G401.6 (cell line): Measurements from ENCODE around the gene NRTN.
"Not testable (repeated sequence)": the region's sequence is repeated elsewhere in the genome, so short reads cannot be mapped to it uniquely, and the experiment has no call there.

ENCODE experiments used
- FAIRE-seq: peaks from 2 replicates; lab custom pipeline; 2012; peaks lifted over from hg19 to GRCh38; lab: Jason Lieb, UNC

NRTN gene

DNA sequence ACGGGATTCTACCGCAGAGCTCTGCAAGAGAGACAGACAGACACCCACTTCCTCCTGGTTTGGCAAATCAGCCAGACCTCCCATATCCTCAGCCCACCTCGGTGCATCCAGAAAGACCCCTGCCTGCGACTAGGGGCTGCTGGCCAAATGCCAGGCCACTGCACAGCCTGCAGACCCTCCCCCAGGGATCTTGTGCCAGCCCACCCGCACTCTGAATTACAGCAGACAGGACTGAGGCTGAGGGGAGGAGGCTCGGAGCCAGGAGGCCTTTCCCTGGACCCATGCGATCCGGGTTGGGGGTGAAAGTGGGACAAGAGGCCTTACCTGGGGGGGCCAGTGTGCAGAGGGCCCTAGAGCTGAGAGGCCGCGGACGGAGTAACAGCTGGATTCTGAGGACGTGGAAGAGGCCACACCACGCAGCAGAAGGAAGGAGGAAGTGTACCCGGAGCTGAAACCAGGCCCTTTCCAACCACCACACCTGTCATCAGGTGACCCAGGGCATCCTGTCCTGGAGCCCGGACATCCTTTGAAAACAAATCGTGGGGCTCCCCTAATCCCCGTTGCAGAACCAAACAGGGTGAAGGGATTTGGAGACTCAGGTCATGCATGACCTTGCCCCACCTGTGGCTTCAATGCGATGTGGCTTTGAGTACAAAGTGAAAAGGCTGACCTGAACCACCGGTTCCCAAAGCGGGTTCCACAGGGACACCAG is 33.6 kb downstream of the NRTN start:
- no peak for FAIRE-seq

DNA sequence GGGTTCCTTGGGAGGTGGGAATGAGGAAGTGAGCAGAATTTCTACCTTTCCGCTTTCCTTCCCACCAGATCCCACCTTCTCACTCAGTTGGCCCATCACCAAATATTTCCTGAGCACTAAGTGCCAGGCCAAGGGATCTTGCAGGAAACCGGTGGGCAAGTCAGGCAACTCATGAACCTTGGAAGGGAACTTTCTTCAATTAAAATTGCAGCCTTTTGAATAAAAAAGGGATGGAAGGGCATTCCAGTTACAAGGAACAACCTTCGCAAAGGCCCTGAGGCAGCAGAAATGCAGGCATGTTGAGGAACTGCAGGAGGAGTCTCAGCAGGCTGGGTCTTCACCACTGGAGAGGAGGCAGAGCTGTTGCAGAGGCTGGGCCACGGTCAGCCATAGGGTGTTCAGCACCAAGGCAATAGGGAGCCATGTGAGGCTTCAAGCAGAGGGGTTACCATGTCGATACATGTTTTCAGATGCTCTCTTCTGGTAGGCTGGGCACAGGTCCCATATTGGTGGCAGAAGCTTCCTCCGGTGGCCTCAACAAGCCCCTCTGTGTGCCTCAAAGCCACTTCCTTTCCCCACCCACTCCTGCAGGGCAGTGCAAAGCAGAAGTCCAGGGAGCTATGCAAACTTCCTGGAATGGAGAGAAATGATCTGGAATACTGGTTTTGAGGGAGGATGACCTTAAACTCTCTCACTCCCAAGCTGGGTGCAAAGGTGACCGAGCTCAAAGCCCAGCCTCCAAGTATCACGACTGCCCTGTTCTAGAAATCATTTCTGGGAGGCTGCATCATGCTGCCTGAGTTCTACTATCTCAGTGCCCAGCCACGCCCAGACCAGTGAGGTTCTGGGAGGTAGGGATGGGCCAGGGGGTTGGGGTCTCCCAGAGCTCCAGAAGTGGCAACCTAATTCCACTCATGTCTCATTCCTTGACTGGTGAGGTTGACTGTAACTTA is 34.5 kb downstream of the NRTN start, which contains the start of gene FUT6:
FUT6 (minus strand) TSS at position 638 of the 953 bp plus-strand sequence. CDS start 7,135 bp downstream, outside the sequence.
- FAIRE-seq, result no peak

DNA sequence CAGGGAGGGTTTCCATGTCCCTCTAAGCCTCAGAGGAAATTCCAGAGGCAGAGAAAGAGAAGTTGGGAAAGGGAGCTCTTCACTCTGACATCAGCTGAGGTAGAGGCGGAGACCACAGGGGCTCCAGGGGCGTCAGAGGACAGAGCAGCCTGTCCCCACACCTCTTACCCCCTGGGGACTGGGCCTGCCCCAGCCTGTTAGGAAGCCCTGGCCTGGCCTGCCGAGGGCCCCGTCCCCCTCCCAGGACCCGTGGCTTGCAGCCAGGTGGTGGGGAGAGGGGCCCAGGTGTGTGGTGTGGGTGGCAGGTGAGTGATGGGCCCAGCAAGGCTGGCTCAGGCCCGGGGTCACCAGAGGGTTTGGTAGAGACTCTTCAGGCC is 36.9 kb downstream of the NRTN start:
- FAIRE-seq, result not testable (repeated sequence)

DNA sequence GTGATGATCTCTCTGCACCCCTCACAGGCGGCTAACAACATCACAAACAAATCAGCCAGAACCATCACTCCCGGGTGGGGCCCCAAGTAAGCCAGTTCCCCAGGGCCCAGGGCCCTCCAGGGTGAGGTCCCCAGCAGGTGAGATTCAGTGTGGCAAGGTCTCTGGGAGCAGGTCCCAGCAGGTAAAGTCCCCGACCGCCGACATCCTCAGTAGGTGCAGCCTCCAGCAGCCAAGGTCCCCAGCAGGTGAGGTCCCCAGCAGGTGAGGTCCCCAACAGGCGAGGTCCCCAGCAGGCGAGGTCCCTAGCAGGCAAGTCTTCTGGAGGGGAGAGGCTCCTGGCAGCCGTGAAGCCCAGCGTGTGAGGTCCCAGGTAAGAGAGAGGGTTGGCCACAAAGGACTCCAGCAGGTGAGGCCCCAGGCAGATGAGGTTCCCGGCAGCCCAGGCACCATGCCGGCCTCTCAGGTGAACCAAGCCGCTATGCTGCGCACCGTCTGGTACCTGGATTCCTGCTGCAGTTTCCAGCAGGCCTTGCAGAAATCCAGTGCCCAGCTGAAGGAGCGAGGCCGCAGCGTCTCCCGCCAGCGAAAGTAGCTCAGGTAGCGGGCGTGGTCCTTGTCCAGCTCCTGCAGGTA is 38.5 kb downstream of the NRTN start:
- FAIRE-seq, result no peak

DNA sequence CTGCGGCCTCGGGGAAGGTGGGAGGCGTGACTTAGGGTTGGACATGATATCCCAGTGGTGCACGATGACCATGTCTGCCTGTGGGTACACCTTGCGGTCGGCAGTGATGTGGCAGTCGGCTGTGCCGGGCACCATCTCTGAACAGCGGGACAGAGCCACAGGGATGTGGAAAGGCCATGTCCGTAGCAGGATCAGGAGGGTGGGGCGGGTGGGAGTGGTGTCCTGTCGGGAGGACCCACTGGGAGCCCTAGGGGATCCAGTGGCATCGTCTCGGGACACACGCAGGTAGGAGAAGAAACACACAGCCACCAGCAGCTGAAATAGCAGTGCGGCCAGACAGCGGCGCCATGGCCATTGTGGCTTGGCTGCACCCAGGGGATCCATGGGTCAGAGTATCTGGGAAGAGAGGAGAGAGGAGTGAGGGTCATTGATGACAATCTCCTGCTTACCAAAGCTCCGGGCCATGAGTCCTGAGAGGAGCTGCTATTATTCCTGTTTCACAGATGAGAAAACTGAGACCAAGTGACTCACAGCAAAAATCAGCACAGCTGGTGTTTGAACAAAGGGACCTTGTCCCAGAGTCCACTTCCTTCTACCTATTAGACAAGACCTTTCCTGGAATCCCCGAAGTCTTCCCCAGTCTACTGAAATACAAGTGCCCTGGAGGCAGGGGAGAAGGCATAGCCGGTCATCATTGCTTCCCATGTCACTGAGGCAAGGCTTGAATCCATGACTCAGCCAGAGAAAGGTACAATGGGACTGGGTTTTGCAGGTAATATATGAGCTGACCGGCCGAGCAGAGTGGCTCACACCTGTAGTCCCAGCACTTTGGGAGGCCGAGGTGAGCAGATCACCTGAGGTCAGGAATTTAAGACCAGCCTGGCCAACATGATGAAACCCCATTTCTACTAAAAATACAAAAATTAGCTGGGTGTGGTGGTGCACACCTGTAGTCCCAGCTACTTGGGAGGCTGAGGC is 39.9 kb downstream of the NRTN start:
- FAIRE-seq, result no peak

- FAIRE-seq, result not testable (repeated sequence)
Measured at GRCh38 chr19:5847846-5848245, 43.0 kb downstream of the NRTN start.

- not testable (repeated sequence) for FAIRE-seq
Measured at GRCh38 chr19:5848621-5849020, 43.8 kb downstream of the NRTN start.

DNA sequence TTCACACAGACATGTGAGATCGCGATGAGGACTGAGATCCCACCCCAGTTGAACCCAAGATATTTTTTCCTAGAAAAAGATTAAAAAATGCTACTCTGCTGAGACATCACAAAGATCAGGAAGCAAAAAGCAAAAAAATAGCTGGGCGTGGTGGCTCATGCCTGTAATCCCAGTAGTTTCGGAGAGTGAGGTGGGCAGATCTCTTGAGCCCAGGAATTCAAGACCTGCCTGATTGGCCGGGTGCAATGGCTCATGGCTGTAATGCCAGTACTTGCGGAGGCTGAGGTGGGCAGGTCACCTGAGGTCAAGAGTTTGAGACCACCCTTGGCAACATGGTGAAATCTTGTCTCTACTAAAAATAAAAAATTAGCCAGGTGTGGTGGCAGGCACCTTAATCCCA is 45.3 kb downstream of the NRTN start:
- no peak for FAIRE-seq

DNA sequence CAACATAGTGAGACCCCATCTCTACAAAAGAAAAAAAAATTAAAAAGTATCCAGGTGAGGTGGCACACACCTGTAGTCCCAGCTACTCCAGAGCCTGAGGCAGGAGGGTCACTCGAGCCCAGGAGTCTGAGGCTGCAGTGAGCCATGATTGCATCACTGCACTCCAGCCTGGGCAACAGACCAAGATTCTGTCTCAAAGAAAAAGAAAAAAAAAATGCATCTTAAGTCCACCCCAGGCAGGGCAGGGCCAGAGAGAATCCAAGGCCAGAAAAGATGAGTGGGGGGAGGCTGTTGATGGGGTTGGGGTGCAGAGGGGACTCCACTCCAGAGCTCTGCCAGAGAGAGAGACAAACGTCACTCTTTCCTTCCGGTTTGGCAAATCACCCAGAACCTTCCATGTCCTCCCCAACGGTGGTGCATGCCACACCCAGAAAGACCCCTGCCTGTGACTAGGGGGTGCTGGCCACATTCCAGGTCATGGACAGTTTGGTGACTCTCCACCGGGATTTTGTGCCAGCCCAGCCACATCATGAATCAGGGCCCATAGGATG is 46.0 kb downstream of the NRTN start:
- no peak for FAIRE-seq

- FAIRE-seq, result no peak
Measured at GRCh38 chr19:5851302-5851701, 46.4 kb downstream of the NRTN start, which contains the start of gene FUT3. TSS of gene FUT3 (minus strand) at chr19:5851449.

- not testable (repeated sequence) for FAIRE-seq
Measured at GRCh38 chr19:5854121-5854520, 49.3 kb downstream of the NRTN start.

DNA sequence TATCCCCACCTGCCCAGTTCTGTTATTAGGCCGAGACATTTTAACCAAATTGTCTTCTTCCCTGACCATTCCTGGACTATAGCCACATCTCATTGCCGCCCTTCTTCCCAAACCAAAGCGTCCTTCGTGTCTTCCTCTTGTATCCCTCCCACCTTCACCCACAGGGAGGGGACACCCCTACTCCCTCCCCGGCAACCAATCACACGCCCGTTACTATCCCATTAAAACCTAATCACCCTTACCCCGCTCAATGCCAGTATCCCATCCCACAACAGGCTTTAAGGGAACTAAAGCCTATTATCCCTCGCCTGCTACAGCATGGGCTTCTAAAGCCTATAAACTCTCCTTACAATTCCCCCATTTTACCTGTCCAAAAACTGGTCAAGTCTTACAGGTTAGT is 50.3 kb downstream of the NRTN start:
- not testable (repeated sequence) for FAIRE-seq

DNA sequence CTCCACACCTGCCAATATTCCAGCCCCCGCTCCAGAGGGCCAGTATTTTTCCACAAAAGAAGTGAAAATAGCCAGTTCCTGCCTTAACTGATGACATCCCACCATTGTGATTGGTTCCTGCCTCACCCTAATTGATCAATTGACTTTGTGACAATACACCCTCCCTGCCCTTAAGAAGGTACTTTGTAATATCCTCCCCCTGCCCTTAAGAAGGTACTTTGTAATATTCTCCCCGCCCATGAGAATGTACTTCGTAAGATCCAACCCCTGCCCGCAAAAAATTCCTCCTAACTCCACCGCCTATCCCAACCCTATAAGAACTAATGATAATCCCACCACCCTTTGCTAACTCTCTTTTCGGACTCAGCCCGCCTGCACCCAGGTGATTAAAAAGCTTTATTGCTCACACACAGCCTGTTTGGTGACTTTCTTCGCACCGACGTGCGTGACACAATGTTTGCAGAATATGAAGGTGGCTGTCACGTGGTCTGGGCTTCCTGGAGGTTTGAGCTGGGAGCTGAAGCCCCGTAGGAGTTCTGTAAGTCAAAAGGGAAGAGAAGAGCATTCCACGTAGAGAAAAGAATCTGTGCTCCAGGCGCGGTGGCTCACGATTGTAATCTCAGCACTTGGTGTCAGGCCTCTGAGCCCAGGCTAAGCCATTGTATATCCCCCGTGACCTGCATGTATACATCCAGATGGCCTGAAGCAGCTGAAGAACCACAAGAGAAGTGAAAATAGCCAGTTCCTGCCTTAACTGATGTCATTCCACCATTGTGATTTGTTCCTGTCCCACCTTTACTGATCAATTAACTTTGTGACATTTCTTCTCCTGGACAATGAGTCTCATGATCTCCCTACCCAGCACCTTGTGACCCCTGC is 52.6 kb downstream of the NRTN start:
- FAIRE-seq, result no peak

DNA sequence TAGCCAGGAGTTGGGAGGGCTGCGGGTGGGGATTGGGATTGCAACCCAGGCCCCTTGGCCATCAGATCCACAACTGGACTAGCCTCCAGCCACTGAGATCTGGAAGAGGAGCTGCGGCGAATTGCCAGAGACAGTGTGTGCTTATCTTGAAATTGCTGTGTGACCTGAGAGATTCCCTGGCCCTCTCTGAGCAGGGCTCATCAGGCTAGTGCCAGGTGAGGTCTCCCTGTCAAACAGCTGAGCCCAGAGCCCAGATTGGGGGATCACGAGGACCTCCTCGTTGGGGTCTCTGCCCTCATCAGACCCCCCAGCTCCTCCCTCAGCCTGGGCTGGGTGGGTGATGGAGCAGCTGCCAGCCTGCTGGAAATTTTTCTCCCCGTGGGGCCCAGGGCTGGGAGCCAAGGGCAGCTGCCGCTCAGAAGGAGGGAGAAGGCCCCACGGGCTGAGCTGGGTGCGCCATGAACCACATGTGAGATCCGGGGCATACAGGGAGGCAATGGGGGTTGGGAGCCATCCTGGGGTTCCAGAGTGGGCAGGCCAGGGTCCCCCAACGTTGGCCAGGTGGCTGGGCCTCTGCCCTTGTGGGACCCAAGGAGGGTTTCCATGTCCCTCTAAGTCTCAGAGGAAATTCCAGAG is 58.3 kb downstream of the NRTN start:
- no peak for FAIRE-seq

DNA sequence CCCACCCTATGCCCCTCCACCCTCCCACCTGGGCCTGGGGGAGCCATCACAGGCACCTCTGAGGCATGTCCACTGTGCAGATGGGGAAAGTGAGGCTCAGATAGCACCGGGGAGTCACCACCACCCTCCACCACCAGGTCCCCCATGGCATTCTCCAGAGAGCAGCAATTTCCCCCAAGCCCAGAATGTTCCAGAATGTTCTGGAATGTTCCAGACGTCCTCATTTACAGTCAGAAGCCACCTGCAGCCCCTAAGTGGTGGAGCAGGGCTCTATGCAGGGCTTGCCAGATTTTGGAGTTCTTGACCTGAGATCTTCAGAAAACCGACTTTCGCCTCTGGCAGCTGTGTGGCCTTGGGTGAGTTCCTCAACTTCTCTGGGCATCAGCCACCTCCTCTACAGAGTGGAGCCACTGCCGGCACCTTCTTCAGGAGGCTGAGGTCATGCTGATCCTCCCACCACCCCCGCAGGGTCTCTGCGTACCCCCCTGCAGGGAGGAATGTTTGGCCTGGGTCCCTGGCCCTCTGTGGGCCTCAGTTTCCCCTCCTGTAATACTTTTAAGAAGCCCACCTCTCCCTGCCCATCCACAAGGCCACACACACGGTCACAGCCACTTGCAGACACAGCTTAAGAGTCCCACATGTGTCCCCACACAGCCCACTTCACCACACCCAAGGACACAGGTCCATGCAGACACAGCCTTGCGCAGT is 59.3 kb downstream of the NRTN start:
- no peak for FAIRE-seq

GRCh38 chr19:5864725-5865486 is 60.0 kb downstream of the NRTN start:
- no peak for FAIRE-seq

GRCh38 chr19:5865772-5866171 is 60.9 kb downstream of the NRTN start:
- FAIRE-seq, result no peak
